Body of pancreas (tissue), 4 donors: ENCODE data around the gene PLRG1. TPM values are rescaled to one million over a fixed set of nuclear protein-coding genes. Genes with fewer than 3 reads are reported as not detected.

Source experiments
- ATAC-seq: fragments of 150-250 bp; one replicate; pipeline ENCODE4 v1.9.1; 2016
- DNase-seq, 4 donors: peaks; one replicate each; pipeline ENCODE4 v3.0.0-alpha.2; 2019
- H3K27ac ChIP-seq, 4 donors: fragments of 200-600 bp; sonication (generic); 1 replicate in 3 of 4; 2 replicates in 1 of 4; pipeline versions ENCODE4 v1.5.1 to v1.6.1; 2016 to 2019; ENCODE audit warnings: mild to moderate bottlenecking in 1 of 4, mixed read lengths in 1 of 4, moderate library complexity in 1 of 4
- H3K27me3 ChIP-seq, 2 donors: fragments of 200-600 bp; sonication (generic); one replicate each; pipeline ENCODE4 v1.6.0; 2016; ENCODE audit warnings: mild to moderate bottlenecking in 1 of 2
- H3K36me3 ChIP-seq, 2 donors: fragments of 200-600 bp; sonication (generic); replicated peaks in 1 of 2; 2 replicates each; pipeline ENCODE4 v1.5.1; 2016; ENCODE audit warnings: low read depth in 2 of 2; ENCODE audit not compliant: insufficient read depth in 1 of 2
- H3K4me1 ChIP-seq: fragments of 200-600 bp; sonication (generic); one replicate; pipeline ENCODE4 v1.6.0; 2016
- H3K4me3 ChIP-seq, 2 donors: fragments of 200-600 bp; sonication (generic); 1 replicate in 1 of 2; 2 replicates in 1 of 2; pipeline ENCODE4 v1.5.1; 2016 to 2019
- H3K9me3 ChIP-seq, 3 donors: fragments of 200-600 bp; sonication (generic); 1 replicate in 2 of 3; 2 replicates in 1 of 3; pipeline ENCODE4 v1.5.1; 2016
- POLR2A ChIP-seq, 3 donors: fragments of 450-650 bp; IDR thresholded peaks; one replicate each; pipeline ENCODE4 v1.6.1; 2016; ENCODE audit warnings: antibody characterized with exemption in 3 of 3, mild to moderate bottlenecking in 2 of 3
- WGBS, 2 donors: methylation state at CpG; one replicate each; pipeline ENCODE4 v1.1.5; 2017; 5-methylcytosine and 5-hydroxymethylcytosine counted together
- intact Hi-C: fragments of 100-400 bp; cut with DNase I; formaldehyde crosslinking; loops from one replicate; pipeline ENCODE4 v1.15.1; 2023
- total RNA-seq, 2 donors: library from RNA; depleted of rRNA; stranded (reverse); fragments of >200 nt; gene quantifications; one replicate each; pipeline ENCODE4 v1.1.0, GENCODE V29; 2016
- TF ChIP-seq, protein P1 (sequence below), 7 experiments: fragments of 450-650 bp in 4 of 7; fragments of 200-600 bp in 3 of 7; sonication (generic) in 3 of 7; IDR thresholded peaks; one replicate each; pipeline ENCODE4 v1.5.1; 2016 to 2019; ENCODE audit warnings: antibody characterized with exemption in 7 of 7

The PLRG1 gene
- total RNA-seq, 2 donors from 2014 or later, result 15.2 to 25.2 TPM

DNA sequence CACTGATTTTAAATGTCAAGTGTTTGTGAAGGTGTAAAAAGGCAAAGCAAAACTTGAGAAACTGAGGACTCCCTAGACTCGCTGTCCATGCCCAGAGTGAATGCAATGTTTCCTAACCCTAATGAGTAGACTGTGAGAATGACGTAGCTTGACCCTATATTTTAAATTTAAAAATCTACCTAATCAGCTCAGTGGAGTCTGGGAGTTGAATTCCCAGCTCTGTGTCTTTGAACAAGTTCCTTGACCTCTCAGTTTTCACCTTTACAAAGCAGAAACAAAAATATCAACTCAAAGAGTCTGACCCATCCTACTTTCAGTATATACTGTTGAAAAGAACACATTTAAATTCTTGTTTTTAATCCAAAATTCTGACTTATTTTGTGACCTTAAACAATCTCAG lies 38.0 kb upstream of the PLRG1 start:
- intact Hi-C loops, result no loop called here
- 66 to 76% methylated on average over 2 of the region's 2 CpGs for WGBS, 2 donors
- H3K27ac ChIP-seq, result no peak overlapping the region
- ATAC-seq (no peak), DNase-seq (no peak)
- no peak overlapping the region for H3K4me3 ChIP-seq
- H3K4me1 ChIP-seq, result peaks cover 9% of the 10 kb centered on the region
- no peaks in the 10 kb centered on the region for H3K36me3 ChIP-seq
- no peaks in the 10 kb centered on the region for H3K9me3 ChIP-seq
- no peak for TF ChIP-seq POLR2A (IDR thresholded peaks at IDR 0.05)
- TF ChIP-seq, protein P1, sequence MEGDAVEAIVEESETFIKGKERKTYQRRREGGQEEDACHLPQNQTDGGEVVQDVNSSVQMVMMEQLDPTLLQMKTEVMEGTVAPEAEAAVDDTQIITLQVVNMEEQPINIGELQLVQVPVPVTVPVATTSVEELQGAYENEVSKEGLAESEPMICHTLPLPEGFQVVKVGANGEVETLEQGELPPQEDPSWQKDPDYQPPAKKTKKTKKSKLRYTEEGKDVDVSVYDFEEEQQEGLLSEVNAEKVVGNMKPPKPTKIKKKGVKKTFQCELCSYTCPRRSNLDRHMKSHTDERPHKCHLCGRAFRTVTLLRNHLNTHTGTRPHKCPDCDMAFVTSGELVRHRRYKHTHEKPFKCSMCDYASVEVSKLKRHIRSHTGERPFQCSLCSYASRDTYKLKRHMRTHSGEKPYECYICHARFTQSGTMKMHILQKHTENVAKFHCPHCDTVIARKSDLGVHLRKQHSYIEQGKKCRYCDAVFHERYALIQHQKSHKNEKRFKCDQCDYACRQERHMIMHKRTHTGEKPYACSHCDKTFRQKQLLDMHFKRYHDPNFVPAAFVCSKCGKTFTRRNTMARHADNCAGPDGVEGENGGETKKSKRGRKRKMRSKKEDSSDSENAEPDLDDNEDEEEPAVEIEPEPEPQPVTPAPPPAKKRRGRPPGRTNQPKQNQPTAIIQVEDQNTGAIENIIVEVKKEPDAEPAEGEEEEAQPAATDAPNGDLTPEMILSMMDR (IDR thresholded peaks at IDR 0.05), result no peak
- no peaks in the 10 kb centered on the region for H3K27me3 ChIP-seq

DNA sequence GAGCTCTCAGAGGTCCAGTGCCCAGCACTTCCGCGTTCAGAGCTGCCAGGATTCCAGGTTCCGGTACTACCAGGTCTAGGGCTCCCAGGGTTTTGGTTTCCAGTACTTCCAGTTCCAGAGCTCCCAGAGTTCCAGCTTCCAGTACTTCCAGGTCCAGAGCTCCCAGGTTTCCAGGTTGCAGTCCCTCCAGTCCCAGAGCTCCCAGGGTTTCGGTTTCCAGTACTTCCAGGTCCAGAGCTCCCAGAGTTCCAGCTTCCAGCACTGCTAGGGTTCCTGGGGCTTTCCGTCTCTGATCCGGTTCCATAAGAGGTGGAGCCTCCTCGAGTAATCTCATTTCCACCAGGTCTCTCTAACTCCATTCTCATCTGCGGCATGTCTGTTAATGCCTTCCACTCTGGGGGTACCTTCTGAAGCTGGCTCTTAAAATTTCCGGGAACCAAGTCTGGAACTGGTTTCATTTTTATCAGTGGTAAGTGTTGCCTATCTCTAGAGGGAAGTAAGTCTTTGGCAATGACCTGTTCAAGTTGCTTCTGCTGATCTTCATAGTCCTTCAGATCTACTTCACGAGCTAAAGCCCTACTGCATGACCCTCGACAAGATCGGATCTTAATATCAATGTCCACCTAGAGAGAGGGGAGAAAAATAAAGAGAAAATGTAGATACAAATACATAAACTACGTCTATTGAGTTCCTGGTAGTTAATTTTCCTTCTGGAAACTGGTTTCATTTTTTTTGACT lies 36.3 kb upstream of the PLRG1 start:
- intact Hi-C loops, result no loop called here
- peaks cover 9% of the 10 kb centered on the region for H3K4me1 ChIP-seq
- no peak overlapping the region for H3K27ac ChIP-seq
- H3K4me3 ChIP-seq, result no peak overlapping the region
- no peaks in the 10 kb centered on the region for H3K9me3 ChIP-seq
- no peaks in the 10 kb centered on the region for H3K27me3 ChIP-seq
- H3K36me3 ChIP-seq, result no peaks in the 10 kb centered on the region
- ATAC-seq (no peak), DNase-seq (no peak)
- WGBS, 2 donors, result 74 to 76% methylated on average over 12 to 13 of the region's 13 CpGs
- TF ChIP-seq, protein P1 (IDR thresholded peaks at IDR 0.05), result no peak
- TF ChIP-seq POLR2A (IDR thresholded peaks at IDR 0.05), result no peak

DNA sequence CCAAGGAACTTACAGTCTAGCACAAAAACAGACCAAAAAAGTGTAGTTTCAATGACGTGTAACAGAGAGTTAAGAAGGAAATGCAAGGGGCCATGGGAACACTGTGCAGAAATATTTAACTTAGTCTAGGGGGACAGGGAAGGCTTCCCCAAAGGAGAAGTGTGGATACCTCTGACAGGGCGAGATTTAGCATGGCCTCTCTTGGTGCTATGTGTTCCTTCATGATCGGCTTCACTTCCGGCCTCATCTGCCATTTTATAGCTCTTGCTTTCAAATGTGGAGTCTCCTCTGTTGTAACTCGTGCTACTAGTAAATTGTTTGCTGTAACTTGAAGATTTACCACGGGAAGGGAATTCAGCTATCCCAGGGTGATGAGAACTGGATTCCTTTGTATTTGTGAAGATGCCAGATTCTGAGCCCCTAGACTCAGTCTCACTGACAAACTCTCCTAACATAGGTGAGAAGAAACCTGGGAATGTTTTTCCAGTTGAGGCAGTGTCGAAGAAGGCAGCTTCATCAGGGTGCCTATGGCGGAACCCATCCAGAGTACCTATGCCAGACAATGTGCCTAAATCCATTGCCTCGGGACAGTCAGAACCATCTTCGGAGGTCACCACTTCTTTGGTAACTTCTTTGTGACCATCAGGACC lies 35.3 kb upstream of the PLRG1 start:
- 78 to 85% methylated on average over 10 of the region's 10 CpGs for WGBS, 2 donors
- Histone ChIP-seq H3K9me3 (no peaks in the 10 kb centered on the region), H3K27ac (no peak overlapping the region), H3K27me3 (no peaks in the 10 kb centered on the region), H3K4me1 (peaks cover 6% of the 10 kb centered on the region), H3K36me3 (no peaks in the 10 kb centered on the region), H3K4me3 (no peak overlapping the region)
- intact Hi-C loops, result no loop called here
- TF ChIP-seq, protein P1 (IDR thresholded peaks at IDR 0.05), result no peak
- no peak for TF ChIP-seq POLR2A (IDR thresholded peaks at IDR 0.05)
- ATAC-seq, result no peak
- DNase-seq, result no peak

DNA sequence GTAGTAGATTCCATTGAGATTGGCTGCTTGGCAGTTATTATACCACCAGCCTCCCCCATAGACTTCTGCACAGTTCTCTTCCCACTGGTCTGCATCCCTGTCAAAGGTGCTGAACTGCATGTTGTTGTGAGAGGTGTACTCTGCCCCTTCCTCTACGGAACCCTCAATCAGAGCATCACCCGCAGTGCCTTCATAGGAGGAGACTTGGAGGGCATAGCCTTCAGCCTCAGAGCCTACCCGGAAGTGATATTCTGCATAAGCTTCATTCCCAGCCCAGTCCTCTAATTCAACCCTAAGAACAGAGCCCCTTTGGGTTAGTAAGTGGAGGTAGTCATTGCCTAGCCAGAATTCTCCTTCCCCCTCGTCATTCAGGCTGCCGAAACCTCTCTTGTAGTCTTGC lies 34.1 kb upstream of the PLRG1 start:
- Histone ChIP-seq H3K36me3 (no peaks in the 10 kb centered on the region), H3K9me3 (no peaks in the 10 kb centered on the region), H3K4me1 (no peaks in the 10 kb centered on the region), H3K27ac (no peak overlapping the region), H3K27me3 (no peaks in the 10 kb centered on the region), H3K4me3 (no peak overlapping the region)
- intact Hi-C loops, result no loop called here
- TF ChIP-seq POLR2A (IDR thresholded peaks at IDR 0.05), result no peak
- TF ChIP-seq, protein P1 (IDR thresholded peaks at IDR 0.05), result no peak
- ATAC-seq (no peak), DNase-seq (no peak)
- WGBS, 2 donors, result 76 to 80% methylated on average over 4 to 5 of the region's 5 CpGs

DNA sequence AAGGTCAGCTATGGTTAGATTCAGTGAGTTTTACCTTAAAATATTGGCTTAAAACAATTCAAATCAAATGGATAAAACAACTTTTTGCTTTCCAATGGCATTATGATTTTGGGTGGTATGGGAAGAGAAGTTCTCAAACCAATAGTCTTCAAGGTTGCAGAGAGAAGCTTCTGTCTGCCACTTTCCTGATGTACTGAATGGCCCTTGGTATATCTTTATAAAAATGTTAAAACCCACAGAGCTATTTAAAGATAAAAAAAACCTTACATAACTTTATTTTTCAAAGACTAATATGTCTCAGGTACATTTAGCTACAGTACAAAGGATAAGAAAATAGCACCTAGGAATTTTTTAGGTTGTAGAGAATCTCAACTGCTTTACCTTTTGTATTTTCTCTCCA lies 33.5 kb upstream of the PLRG1 start:
- no peak for TF ChIP-seq POLR2A (IDR thresholded peaks at IDR 0.05)
- TF ChIP-seq, protein P1 (IDR thresholded peaks at IDR 0.05), result no peak
- H3K27me3 ChIP-seq, result no peaks in the 10 kb centered on the region
- no peaks in the 10 kb centered on the region for H3K36me3 ChIP-seq
- no peaks in the 10 kb centered on the region for H3K9me3 ChIP-seq
- ATAC-seq (no peak), DNase-seq (no peak)
- H3K4me1 ChIP-seq, result no peaks in the 10 kb centered on the region
- intact Hi-C loops, result no loop called here
- H3K27ac ChIP-seq, result no peak overlapping the region
- no peak overlapping the region for H3K4me3 ChIP-seq
